Measurements from ENCODE around the gene CPNE4. TPM values are rescaled to one million over a fixed set of nuclear protein-coding genes. Genes with fewer than 3 reads are reported as not detected.

CPNE4 gene
- total RNA-seq, 1 donor from 2014 or later: 16.1 TPM

GRCh38 chr3:131712662-131713061 lies 322.2 kb downstream of the CPNE4 start:
- H3K4me3 Mint-ChIP-seq: no peak overlapping the region
- H3K27ac Mint-ChIP-seq (ENCODE audit: unreplicated experiment): no peak overlapping the region
- DNase-seq (ENCODE audit: low read depth, low spot score): no peak
- H3K9me3 Mint-ChIP-seq: no peaks in the 10 kb centered on the region
- no peak for TF ChIP-seq CTCF (conservative IDR thresholded peaks at IDR 0.05)
- no peaks in the 10 kb centered on the region for H3K27me3 Mint-ChIP-seq (ENCODE audit: low read depth)
- H3K36me3 Mint-ChIP-seq (ENCODE audit: low read depth): no peaks in the 10 kb centered on the region
- H3K4me1 Mint-ChIP-seq: peaks cover 18% of the 10 kb centered on the region

- Mint-ChIP-seq H3K4me3 (no peak overlapping the region), H3K36me3 (ENCODE audit: low read depth) (no peaks in the 10 kb centered on the region), H3K9me3 (peaks cover 2% of the 10 kb centered on the region), H3K4me1 (peaks cover 6% of the 10 kb centered on the region), H3K27ac (ENCODE audit: unreplicated experiment) (no peak overlapping the region), H3K27me3 (ENCODE audit: low read depth) (no peaks in the 10 kb centered on the region)
- no peak for TF ChIP-seq CTCF (conservative IDR thresholded peaks at IDR 0.05)
- no peak for DNase-seq (ENCODE audit: low read depth, low spot score)
These were observed 323.6 kb downstream of the CPNE4 start for GRCh38 chr3:131711114-131711768.

GRCh38 chr3:131708241-131708640 lies 326.6 kb downstream of the CPNE4 start:
- peaks cover 3% of the 10 kb centered on the region for H3K27me3 Mint-ChIP-seq (ENCODE audit: low read depth)
- peaks cover 3% of the 10 kb centered on the region for H3K36me3 Mint-ChIP-seq (ENCODE audit: low read depth)
- DNase-seq (ENCODE audit: low read depth, low spot score): no peak
- peaks cover 10% of the 10 kb centered on the region for H3K4me1 Mint-ChIP-seq
- no peak for TF ChIP-seq CTCF (conservative IDR thresholded peaks at IDR 0.05)
- H3K9me3 Mint-ChIP-seq: peaks cover 2% of the 10 kb centered on the region
- H3K27ac Mint-ChIP-seq (ENCODE audit: unreplicated experiment): no peak overlapping the region
- no peak overlapping the region for H3K4me3 Mint-ChIP-seq

- peaks cover 3% of the 10 kb centered on the region for H3K27me3 Mint-ChIP-seq (ENCODE audit: low read depth)
- TF ChIP-seq CTCF (conservative IDR thresholded peaks at IDR 0.05): no peak
- H3K4me3 Mint-ChIP-seq: no peak overlapping the region
- peaks cover 2% of the 10 kb centered on the region for H3K9me3 Mint-ChIP-seq
- H3K27ac Mint-ChIP-seq (ENCODE audit: unreplicated experiment): no peak overlapping the region
- H3K4me1 Mint-ChIP-seq: peaks cover 8% of the 10 kb centered on the region
- DNase-seq (ENCODE audit: low read depth, low spot score): no peak
- peaks cover 3% of the 10 kb centered on the region for H3K36me3 Mint-ChIP-seq (ENCODE audit: low read depth)
These were observed 329.2 kb downstream of the CPNE4 start for GRCh38 chr3:131705558-131706051.

- peaks cover 3% of the 10 kb centered on the region for H3K36me3 Mint-ChIP-seq (ENCODE audit: low read depth)
- peaks cover 3% of the 10 kb centered on the region for H3K27me3 Mint-ChIP-seq (ENCODE audit: low read depth)
- peaks cover 2% of the 10 kb centered on the region for H3K9me3 Mint-ChIP-seq
- TF ChIP-seq CTCF (conservative IDR thresholded peaks at IDR 0.05): no peak
- no peak for DNase-seq (ENCODE audit: low read depth, low spot score)
- peaks cover 8% of the 10 kb centered on the region for H3K4me1 Mint-ChIP-seq
- no peak overlapping the region for H3K27ac Mint-ChIP-seq (ENCODE audit: unreplicated experiment)
- H3K4me3 Mint-ChIP-seq: no peak overlapping the region
These were observed 329.7 kb downstream of the CPNE4 start for GRCh38 chr3:131705099-131705498.

Data from neural crest cell (in vitro differentiated cells).